ENCODE results near the gene UBXN11.

The UBXN11 gene, protein sequence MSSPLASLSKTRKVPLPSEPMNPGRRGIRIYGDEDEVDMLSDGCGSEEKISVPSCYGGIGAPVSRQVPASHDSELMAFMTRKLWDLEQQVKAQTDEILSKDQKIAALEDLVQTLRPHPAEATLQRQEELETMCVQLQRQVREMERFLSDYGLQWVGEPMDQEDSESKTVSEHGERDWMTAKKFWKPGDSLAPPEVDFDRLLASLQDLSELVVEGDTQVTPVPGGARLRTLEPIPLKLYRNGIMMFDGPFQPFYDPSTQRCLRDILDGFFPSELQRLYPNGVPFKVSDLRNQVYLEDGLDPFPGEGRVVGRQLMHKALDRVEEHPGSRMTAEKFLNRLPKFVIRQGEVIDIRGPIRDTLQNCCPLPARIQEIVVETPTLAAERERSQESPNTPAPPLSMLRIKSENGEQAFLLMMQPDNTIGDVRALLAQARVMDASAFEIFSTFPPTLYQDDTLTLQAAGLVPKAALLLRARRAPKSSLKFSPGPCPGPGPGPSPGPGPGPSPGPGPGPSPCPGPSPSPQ

DNA sequence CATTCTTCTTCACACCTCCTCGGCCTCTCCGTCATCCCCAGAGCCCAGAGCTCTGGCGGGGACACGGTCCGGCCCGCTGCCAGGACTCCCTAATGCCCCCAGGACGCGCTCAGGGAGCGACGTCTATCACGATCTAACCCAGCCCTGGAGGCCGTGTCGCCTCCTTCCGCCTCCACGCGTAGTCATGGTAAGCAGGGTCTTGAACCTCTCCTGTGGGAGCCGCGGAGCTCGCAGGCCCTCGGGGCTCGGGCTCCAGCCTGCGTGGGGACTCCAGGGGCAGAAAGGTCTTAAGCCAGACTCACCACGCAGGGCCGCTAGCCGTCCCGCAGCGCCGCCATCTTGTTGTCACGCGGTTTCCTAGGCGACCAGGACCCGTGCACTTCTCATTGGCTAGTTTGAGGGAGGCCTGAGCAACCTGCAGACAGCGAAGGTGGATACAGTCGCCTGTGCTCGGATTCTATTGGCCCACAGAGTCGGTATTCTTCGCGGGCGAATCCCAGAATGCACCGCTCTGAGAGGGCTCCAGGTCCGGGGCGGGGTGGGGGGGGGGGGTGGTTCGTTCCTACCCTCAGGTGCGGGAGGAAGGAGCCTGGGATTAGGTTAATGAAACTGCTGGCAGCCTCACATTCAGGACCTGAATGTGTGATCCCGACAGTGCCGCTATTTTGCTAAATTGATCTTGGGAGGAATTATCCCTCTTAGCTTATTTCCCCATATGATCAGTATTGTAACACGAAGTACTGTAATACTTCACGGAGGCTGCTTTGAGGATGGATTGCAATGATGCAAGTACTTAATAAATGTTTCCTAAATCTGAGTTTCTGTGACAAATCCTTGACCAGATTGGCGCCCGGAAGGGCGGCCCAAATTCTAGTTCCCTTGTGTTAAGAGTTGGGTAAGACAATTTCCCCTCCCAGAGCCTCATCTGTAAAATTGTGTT lies at the start of gene UBXN11:
Gene UBXN11 (minus strand): TSS at position 347 of the 940 bp plus-strand sequence. CDS start 3,753 bp downstream, outside the sequence.
- peak; percentile 97 for DNase-seq

DNA sequence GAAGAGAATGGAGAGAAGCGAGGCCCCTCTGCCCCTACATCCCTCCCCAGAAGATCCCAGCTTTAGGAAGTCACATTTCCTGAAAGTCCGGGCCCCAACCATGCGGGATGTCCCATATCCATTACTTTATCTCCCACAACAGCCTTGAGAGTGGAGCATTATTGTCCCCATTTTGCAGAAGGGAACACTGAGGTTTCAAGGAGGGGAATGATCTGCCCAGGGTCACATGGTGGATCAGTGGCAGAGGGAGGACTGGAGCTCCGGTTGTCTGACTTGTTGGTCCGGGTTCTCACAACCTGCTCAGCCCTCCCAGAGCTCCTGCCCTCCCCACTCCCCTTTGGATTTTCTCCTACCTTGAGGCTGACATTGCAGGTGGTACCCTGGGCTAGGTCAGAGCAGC lies 49.7 kb upstream of the UBXN11 start:
- no peak for DNase-seq

DNA sequence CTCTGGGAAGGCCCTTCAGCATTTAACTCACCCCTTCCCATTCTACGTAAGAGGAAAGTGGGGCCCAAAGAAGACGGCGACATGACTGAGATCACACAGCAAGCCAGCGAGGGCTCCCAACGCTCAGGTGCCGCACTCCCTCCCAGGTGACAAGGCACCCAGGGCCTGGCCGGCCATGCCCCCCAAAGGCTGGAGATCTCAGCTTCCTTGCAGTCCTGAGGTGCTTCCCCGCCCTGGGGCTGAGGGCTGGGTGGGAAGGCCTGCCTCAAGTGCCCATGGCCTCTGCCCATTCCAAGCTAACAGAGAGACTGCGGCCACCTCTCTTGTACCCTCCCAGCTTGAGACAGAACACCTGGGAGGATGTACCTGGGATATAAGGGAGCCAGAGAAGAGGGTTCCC lies 48.5 kb upstream of the UBXN11 start:
- no peak for DNase-seq

DNA sequence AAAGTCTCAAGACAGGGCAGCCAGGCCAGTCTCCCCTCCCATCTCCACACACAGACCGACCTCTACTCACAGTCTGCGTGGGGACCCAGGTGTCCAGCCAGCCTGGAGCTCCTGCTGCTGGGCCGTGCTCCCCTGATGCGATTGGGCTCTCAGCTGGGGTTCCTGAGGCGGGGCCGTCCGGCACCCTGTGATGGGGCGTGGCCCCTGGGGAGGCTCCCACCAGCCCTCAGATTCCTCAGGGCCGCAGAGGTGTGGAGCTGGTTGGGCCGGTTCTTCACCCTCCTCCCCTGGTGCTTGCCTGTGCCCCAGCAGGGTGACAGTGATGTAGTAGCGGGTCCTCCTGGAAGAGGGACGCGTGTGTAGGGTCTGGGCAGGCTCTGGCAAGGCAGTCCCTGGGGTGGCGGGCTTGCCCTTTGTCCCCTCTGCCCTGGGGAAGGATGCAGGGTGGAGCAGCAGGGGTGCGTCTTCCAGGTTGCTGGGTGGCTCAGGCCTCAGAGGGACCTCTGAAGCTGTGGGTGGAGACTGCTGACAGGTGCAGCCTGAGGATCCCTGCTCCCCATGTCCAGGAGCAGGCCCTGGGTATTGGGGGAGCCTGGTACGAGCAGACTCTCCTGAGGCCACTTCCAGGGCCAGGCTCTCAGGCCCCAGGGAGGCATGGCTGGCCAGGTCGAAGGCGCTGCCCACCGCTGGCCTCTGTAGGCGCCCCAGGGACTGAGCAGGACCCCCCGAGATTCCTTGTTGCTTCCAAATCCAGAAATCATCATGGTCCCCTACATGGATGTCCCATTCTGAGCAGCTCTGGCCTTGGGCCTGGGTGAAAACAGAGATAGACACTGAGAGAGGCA lies 47.8 kb upstream of the UBXN11 start, which contains the start of gene CRYBG2:
Gene CRYBG2 (minus strand): TSS at position 155 of the 845 bp plus-strand sequence. CDS start 7,473 bp downstream, outside the sequence.
- peak; percentile 61 for DNase-seq

DNA sequence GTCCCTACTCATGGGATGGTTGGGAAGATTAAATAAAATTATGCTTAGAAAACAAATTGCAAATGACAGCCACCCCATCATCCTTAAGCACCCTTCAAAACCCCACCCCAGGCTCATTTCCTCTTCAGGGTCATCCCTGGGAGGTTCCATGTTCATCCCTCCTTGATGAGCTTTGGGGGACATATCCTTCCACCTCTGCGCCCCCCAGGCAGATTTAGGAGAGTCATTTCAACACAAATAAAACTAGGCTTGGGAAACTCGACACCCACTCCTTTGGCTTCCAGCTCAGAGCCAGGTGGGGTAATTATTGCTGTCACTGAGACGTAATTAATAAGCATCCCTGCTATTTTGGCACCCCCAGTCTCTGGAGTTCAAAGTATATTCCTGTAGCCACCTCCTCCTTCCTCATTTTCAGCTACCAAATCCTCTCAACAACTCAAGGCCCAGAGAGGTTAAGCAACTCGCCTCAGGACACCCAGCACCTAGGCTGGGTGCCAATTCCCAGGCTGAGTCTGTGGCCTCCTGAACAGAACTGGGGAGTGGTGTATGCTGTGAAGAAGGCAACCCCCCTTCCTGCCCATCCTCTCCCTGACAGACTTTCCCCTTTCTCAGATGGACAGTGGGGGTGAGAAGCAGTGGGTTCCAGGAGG lies 46.9 kb upstream of the UBXN11 start:
- no peak for DNase-seq

DNA sequence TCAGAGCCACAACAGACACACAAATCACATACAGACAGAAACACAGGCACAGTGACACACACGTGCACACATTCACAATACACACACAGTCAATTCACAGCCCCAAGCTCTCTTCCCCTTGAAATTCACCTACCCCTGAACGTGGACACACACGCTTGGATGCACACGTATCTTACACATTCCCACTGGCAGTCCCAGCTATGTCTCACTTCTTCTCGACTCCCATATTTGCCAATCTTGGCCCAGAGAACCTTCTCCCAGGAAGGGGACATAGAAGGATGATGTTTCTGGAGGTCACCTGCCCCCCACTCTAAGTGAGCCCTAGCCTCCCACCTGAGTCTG lies 45.9 kb upstream of the UBXN11 start:
- DNase-seq: no peak

DNA sequence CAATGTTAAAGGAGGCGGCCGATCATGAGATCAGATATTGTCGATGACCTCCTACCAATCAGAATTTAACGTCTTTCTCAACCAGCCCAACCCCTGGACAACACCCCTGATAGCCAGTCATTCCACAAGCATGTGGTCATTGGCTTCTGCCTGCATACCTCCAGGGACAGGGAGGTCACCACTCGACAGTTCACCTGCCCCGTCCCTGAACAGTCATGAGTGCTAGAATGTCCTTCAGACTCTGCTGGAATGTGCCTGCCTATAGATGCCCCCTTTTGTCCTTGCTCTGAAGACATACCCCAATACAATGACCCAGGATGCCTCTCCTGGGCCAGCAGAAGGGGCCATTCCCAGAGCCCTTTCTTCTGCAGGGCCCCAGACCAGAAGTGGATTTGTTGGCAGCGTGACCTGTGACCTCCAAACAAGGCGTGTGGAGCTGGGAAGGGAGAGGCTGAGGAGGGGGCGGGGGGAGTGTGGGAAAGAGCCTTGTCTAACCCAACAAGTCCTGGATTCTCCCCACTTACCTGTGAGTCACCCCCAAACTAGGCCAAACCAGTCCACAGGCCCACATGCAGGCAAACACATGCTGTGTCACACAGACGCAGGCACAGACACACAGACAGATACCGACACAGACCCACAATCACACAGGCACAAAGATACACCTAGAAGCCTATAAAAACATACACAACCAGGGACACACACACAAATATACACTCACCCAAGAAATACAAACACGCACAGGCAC lies 45.3 kb upstream of the UBXN11 start:
- DNase-seq: no peak

DNA sequence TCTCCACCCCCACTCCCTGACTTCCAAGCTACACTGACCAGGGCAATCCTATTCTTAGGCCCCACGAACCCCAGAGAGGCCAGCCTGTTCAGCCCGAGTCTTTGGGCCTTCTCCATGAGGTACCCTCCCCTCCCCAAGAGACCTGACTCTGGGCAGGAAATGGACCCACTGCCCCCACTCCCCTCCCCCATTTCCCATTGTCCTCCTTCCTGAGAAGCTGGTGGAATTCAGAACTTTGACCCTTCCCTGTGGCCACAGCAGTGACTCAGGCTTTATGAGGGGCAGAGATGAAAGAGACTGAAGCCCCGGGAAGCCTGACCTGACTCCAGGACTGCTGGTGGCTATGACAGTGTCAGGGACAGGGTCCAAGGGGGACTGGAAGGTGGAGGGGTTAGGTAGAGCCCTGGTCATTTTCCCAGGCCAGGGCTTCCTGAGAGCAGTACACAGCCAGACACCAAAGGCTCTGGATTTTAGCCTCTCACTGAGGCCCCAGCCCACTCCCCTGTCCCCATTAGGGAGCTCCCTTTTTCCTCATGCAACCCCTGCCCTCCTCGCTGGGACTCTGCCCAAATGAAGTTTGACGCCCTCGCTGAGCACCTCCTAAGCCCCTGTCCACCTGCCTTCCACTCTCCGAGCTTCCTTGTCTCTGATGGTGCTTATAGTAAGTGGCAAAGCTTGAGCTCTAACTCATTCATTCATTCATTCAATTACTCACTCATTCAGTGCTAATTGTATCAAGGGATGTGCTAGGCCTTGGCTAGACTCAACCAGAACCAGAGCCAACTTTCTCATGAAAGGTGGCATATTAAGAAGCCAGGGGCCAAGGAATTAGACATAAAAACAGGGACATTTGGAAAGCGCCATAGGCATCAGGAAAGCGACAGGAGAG lies 44.5 kb upstream of the UBXN11 start:
- DNase-seq: no peak

DNA sequence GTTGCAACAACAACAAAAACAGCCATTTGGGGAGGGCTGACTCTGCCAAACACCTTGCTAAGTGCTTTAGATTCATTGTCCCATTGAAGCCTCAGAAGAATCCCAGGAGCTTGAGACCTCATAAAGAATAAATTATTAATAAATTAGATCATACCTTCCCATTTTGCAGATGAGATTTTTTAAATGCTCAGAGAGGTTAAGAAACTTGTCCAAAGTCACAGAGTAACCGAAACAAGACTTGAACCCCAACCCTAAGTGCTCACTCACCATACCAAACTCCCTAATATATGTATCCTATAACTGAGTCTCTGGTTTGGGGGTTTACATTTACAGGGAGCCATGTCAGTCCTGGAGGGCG lies 43.9 kb upstream of the UBXN11 start:
- DNase-seq: no peak

DNA sequence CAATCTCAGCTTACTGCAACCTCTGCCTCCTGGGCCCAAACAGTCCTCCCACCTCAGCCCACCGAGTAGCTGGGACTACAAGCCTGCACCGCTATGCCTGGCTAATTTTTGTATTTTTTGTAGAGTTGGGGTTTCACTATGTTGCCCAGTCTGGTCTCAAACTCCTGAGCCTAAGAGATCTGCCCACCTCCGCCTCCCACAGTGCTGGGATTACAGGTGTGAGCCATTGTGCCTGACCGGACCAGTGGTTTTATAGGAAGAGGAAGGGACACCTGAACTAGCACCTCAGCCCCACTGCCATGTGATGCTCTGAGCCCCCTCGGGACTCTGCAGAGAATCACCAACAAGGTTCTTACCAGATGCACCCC lies 43.4 kb upstream of the UBXN11 start:
- DNase-seq: no peak

DNA sequence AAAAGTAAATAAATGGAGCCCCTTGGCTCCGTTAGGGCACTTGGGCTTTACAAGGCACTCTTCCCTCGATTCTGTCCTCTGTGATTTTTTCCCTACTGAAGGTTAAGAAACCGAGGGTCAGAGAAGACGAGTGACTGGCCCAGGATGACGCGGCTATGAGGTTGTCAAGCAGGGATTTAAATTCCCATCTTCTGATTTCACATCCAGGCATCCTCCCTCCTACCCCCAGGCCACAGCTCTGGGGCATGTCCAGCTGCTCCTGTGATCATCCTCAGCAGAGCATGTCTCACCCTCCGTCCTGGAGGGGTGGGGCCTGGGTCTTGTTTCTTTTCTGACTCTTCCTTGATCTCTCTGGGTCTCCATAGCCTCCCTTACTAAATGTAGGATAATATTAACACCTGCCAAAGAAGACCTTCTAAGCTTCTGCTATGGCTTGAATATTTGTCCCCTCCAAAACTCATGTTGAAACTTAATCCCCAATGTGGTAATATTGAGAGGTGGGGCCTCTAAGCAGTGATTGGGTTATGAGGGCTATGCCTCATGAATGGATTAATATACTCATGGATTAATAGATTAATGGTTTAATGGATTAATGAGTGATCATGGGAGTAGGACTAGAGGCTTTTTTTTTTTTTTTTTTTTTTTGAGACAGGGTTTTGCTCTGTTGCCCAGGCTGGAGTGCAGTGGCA lies 42.9 kb upstream of the UBXN11 start:
- DNase-seq: no peak

DNA sequence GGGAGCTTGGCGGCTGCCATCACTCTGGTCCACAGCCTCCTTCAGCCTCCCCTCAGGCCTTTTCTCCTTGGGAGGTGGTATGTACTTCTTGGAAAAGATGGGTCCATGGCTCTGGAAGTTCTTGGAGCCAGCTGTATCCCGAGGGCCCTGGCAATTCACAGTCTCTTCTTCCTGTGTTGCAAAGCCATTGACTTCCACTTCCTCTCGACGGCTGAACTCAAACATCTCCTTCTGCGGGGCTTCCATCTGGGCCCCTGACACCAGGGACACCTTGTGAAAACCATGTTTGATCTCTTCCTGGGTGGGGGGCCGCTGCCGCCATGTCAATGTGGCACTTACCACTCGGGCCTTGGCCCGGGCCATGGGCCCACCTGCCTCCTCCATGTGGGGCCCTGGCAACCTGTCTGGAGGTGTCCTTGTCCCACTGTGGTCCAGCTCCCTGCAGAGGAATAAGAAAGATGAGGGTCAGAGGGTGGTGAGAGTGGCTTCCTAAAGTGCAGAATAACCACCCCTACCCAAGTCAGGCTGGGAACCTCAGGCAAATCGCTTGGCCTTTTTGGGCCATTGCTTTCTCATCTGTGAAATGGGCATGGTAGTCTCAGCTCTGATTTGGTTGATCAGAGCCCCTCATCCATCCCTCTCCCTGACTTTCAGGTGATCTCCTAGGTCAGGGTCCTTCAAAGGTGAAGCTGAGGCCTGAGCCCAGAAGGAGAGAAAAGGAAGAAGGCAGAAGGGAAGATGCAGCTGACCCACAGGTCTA lies 40.0 kb upstream of the UBXN11 start:
- no peak for DNase-seq

DNA sequence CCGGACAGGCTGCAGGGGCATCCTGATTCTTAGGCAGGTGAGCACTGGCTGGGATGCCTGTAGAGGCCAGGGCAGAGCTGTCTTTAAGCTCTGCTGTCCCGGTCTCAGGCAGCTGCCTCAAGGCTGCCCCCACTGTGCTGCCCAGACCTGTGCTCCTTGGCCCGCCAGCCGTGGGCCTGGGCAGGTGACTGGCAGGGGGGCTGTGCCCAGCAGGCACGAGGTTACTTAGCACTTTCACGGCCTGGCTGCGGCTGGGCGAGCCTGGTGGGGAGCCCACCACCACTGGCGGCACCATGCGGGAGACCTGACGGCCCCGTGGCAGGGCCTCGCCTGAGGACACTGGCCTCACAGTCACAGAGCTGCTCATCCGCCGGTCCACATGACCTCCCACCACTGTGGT lies 39.3 kb upstream of the UBXN11 start:
- DNase-seq: no peak

DNA sequence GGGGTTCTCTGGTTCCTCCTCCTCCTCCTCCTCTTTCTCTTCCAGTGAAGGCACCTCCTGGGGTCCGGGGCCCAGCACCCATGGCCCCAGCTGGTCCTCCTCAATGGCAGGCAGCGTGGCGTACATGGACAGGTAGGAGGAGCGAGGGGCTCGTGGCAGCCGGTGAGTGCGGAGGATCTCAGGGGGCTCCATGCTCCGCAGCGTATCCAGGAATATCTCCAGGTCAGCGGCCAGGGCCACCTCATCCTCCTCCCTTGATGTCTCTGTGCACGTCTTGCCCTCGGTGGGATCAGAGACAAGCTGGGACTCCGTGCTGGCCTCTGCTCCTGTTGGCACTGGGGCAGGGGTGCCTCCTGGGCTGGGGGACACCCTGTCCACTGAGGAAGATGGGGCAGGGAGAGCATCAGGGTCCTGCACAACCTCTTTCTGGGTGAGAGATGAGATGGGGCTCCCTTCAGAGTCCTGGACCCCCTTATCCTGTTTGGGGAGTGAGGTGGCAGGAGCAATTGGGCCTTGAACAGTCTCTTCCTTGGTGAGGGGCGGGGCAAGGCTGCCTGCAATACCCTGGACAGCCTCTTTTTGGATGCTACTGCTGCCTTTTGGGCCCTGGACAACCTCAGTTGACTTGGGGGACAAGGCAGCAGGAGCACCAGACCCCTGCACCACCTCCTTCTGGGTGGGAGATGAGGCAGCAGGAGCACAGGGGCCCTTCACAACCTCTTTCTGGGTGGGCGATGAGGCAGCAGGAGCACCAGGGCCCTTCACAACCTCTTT lies 37.9 kb upstream of the UBXN11 start:
- no peak for DNase-seq

DNA sequence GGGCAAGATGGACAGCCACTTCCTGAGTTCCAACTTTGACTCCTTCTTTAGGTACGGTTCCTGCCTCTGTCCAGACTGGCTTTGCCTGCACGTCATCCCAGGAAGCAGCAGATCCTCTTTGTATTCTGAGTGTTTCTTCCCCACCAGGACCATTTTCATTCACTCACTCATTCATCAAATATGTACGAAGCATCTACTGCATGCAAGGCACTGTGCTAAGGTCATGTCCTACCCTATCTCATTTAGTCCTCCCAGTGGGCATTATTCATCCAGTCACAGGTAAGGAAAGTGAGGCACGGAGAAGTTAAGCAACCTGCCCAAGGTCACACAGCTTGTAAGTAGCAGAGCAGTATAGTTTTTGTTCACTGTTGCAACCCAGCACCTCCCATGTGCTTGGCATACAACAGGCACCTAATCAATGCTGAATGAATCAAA lies 33.6 kb upstream of the UBXN11 start:
- no peak for DNase-seq

DNA sequence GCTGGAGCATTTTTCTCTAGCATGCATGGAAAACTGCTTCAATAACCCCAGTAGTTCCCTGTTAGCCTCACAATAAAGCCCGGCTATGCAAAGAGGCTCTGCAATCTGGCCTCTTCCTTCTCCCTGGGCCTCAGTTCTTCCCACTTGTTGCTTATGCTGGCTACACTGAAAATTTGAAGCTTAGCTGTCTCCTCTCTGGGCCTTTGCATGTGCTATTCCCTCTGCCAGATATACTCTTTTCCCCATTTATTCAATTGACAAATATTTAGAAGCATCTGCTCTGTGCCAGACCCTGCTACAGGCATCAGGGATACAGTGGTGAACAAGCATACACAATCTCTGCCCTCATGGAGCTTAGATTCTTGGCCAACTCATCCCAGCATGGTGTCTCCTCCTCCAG lies 32.2 kb upstream of the UBXN11 start:
- DNase-seq: no peak

DNA sequence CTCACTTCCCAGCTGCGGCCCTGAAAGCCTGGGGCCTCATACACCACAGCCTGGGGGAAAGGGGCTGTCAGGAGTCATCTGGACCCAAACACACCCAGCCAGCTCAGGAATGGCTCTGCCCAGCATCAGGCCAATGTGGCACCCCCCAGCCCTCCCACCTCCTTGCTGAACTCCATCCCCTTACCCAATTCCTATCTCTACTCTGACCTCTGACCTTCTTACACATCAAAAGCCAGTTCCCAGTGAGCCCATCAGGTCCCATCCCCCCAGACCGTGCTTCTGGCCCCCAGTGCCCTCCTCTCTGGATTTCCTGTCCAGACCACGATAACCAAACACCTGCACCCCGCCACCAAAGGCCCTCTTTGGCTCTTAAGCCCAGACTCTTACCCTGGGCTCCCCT lies 31.2 kb upstream of the UBXN11 start:
- DNase-seq: no peak

DNA sequence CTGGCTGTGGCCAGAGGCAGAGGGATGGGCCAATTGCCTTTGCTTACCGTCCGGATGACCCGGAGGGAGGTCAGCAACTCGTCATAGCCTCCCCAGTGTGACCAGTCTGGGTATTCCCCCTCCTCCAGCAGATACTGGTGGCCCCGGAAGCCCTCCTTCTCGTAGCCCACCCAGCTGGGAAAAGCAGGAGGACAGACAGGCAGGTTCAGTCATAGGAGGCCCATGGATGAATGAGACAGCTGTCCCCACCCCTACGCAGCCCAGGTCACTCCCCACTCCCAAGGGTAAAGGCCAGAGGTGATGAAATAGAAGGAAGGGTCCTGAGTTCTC lies 30.7 kb upstream of the UBXN11 start:
- DNase-seq: no peak
